ENCODE measurements around the gene AEN. TPM values are rescaled to one million over a fixed set of nuclear protein-coding genes. Genes with fewer than 3 reads are reported as not detected.

The AEN gene
- total and polyA plus RNA-seq, 2 of the 8 experiments (the other 6 are each of a cell fraction or from before 2014, with no cell fraction given): 112 to 122 TPM

- Histone ChIP-seq H2BK12ac (ENCODE audit: low read depth, low read length) (peak overlapping the region; percentile 70; the same call in 1 of the 2 replicates), H3K79me2 (ENCODE audit: control insufficient read depth in 1 of 2, insufficient read depth in 2 of 2, low read length in 2 of 2) (no peaks in the 10 kb centered on the region), H2BK20ac (ENCODE audit: low read length) (no peak overlapping the region), H4K20me1 (replicated peaks in 1 of 2; ENCODE audit: control insufficient read depth in 1 of 2, insufficient read depth in 2 of 2, low read length in 2 of 2) (peaks cover 0 to 2% of the 10 kb centered on the region in 2 experiments), H3K27me3 (replicated peaks in 1 of 4; ENCODE audit: control insufficient read depth in 3 of 4, extremely low read depth in 1 of 4, insufficient read depth in 3 of 4, low read length in 3 of 4) (peaks cover 19 to 46% (median 41%) of the 10 kb centered on the region in 4 experiments), H3K4ac (replicated peaks; ENCODE audit: insufficient read length, low read depth, low read length) (no peak overlapping the region), H4K5ac (ENCODE audit: insufficient read length, low read depth, low read length) (no peak overlapping the region), H2AK5ac (ENCODE audit: low read depth, low read length) (no peak overlapping the region; the same call in 1 of the 2 replicates), H3K27ac (ENCODE audit: low read depth, low read length) (no peak overlapping the region), H2AFZ (ENCODE audit: low read length) (no peak overlapping the region), H3K4me3 (ENCODE audit: extremely low read depth in 1 of 4, insufficient read depth in 2 of 4, low read depth in 3 of 4, low read length in 4 of 4) (no peak overlapping the region; a peak in 1 of 8 replicates), H3K23ac (ENCODE audit: insufficient read length) (no peak overlapping the region), H3K9me3 (ENCODE audit: insufficient read depth in 2 of 2, low read depth in 1 of 2, low read length in 1 of 2) (no peaks in the 10 kb centered on the region), H3K56ac (replicated peaks; ENCODE audit: insufficient read length, low read depth, low read length) (no peak overlapping the region), H3K18ac (ENCODE audit: extremely low read depth, low read length) (peak overlapping the region; percentile 85; the same call in 1 of the 2 replicates), H3K36me3 (ENCODE audit: control insufficient read depth in 2 of 4, insufficient read depth in 4 of 4, low read length in 3 of 4) (no peaks in the 10 kb centered on the region), H4K91ac (replicated peaks; ENCODE audit: insufficient read length, low read length) (no peak overlapping the region), H2BK15ac (ENCODE audit: low read length) (no peak overlapping the region), H2BK5ac (ENCODE audit: low read depth, low read length) (peak overlapping the region; percentile 30; the same call in 1 of the 2 replicates), H3K14ac (ENCODE audit: insufficient read length) (no peak overlapping the region), H3K9ac (replicated peaks in 1 of 4; ENCODE audit: extremely low read depth in 1 of 4, low read depth in 3 of 4, low read length in 3 of 4) (peak overlapping the region in 1 of 4 experiments; percentile 14; a peak in 1 of 7 replicates), H4K8ac (ENCODE audit: extremely low read depth, insufficient read depth, low read length) (no peak overlapping the region), H3K4me2 (ENCODE audit: insufficient read depth in 1 of 2, low read depth in 2 of 2, low read length in 2 of 2) (no peak overlapping the region; a peak in 1 of 4 replicates), H3K4me1 (replicated peaks in 1 of 4; ENCODE audit: control insufficient read depth in 3 of 4, insufficient read depth in 4 of 4, low read length in 3 of 4) (peaks cover 30 to 51% (median 34%) of the 10 kb centered on the region in 4 experiments), H3K23me2 (ENCODE audit: low read depth, low read length) (peaks cover 18% of the 10 kb centered on the region; the same call in 1 of the 2 replicates), H2BK120ac (replicated peaks; ENCODE audit: low read depth, low read length) (no peak overlapping the region), H3K79me1 (ENCODE audit: low read depth, low read length) (no peaks in the 10 kb centered on the region)
- FAIRE-seq: peak; percentile 58
- CTCF ChIA-PET (ENCODE audit: partially characterized antibody): interaction anchor here (0.5 to 2.4 kb wide), 16 partner anchors 8 to 1005 kb away, joined by 3 to 9 read pairs (median 4); partner anchors contain the start of genes ISG20 and MRPS11
- TF ChIP-seq POU5F1 (IDR thresholded peaks at IDR 0.05; ENCODE audit: low read depth, low read length) (0 out of 2 replicates have a peak, but pooled peaks have one; percentile 39), SUZ12 (IDR thresholded peaks at IDR 0.05; ENCODE audit: low read length) (no peak)
- POLR2A ChIA-PET (ENCODE audit: partially characterized antibody): interaction anchor here (1.1 to 4.0 kb wide), 4 partner anchors 12 to 142 kb away, joined by 5 to 21 read pairs (median 6); partner anchors contain the start of genes AEN, MRPL46 and MRPS11
- DNase-seq (ENCODE audit: low read depth in 1 of 2, low spot score in 2 of 2): no peak
- 70% methylated on average over 4 of the region's 4 CpGs; no CpG with 5 or more reads in 1 of the 2 experiments for WGBS, 2 experiments (ENCODE audit: extremely low coverage in 1 of 2, insufficient coverage in 1 of 2, insufficient read length in 1 of 2, insufficient replicate concordance in 2 of 2, low coverage in 1 of 2, low lambda C conversion rate in 2 of 2, missing lambda C conversion rate in 1 of 2)
Measured at GRCh38 chr15:88609344-88610090, 11.6 kb upstream of the AEN start.
